Measurements from ENCODE around the gene LRRC75A. TPM values are rescaled to one million over a fixed set of nuclear protein-coding genes. Genes with fewer than 3 reads are reported as not detected.
A peak's percentile ranks its signal among the peaks of the same experiment; 100 is the strongest.

The LRRC75A gene
- total and polyA plus RNA-seq, 2 of the 13 experiments (the other 11 are each of a cell fraction or from before 2014, with no cell fraction given) = 0.03 TPM; not detected in 1

DNA sequence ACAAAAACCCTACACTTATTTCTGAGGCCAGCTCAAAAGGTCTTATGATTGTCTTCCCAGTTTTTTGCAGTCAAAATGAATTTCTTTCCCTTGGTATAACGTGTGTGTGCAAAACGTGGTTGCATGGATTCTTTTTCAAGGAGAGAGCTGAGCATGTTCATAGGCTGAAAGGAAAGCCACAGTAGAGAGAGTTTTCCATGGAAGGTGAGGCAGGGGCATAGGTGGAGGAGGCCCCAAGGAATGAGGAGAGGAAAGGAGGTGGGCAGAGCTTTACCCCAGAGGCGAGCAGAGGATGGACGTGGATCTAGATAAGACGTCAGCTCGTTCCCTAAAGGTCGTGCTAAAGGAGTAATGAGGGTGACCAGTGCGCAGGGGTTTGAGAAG, 53.8 kb downstream of the LRRC75A start (continued):
- TF ChIP-seq, protein P1, sequence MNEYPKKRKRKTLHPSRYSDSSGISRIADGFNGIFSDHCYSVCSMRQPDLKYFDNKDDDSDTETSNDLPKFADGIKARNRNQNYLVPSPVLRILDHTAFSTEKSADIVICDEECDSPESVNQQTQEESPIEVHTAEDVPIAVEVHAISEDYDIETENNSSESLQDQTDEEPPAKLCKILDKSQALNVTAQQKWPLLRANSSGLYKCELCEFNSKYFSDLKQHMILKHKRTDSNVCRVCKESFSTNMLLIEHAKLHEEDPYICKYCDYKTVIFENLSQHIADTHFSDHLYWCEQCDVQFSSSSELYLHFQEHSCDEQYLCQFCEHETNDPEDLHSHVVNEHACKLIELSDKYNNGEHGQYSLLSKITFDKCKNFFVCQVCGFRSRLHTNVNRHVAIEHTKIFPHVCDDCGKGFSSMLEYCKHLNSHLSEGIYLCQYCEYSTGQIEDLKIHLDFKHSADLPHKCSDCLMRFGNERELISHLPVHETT (CRISPR knock-in tag; conservative IDR thresholded peaks at IDR 0.05) = 0 out of 2 replicates have a peak, but pooled peaks have one; percentile 10
- TF ChIP-seq, protein P2, sequence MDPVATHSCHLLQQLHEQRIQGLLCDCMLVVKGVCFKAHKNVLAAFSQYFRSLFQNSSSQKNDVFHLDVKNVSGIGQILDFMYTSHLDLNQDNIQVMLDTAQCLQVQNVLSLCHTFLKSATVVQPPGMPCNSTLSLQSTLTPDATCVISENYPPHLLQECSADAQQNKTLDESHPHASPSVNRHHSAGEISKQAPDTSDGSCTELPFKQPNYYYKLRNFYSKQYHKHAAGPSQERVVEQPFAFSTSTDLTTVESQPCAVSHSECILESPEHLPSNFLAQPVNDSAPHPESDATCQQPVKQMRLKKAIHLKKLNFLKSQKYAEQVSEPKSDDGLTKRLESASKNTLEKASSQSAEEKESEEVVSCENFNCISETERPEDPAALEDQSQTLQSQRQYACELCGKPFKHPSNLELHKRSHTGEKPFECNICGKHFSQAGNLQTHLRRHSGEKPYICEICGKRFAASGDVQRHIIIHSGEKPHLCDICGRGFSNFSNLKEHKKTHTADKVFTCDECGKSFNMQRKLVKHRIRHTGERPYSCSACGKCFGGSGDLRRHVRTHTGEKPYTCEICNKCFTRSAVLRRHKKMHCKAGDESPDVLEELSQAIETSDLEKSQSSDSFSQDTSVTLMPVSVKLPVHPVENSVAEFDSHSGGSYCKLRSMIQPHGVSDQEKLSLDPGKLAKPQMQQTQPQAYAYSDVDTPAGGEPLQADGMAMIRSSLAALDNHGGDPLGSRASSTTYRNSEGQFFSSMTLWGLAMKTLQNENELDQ (CRISPR knock-in tag; IDR thresholded peaks at IDR 0.05; ENCODE audit: borderline replicate concordance) = peak; percentile 39; the same call in 1 of the 2 replicates
- 0 out of 2 replicates have a peak, but pooled peaks have one; percentile 12 for TF ChIP-seq NRL (CRISPR knock-in tag; IDR thresholded peaks at IDR 0.05; ENCODE audit: borderline replicate concordance)
- TF ChIP-seq, protein P3, sequence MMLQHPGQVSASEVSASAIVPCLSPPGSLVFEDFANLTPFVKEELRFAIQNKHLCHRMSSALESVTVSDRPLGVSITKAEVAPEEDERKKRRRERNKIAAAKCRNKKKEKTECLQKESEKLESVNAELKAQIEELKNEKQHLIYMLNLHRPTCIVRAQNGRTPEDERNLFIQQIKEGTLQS (CRISPR knock-in tag; IDR thresholded peaks at IDR 0.05) = 0 out of 2 replicates have a peak, but pooled peaks have one; percentile 7
- no peak for TF ChIP-seq ZNF615 (CRISPR knock-in tag; IDR thresholded peaks at IDR 0.05; ENCODE audit: borderline replicate concordance)
- TF ChIP-seq JUN (CRISPR knock-in tag; IDR thresholded peaks at IDR 0.05) = peak; percentile 3; the same call in 1 of the 2 replicates
- no peak for TF ChIP-seq ZC3H4 (CRISPR knock-in tag; IDR thresholded peaks at IDR 0.05; ENCODE audit: borderline replicate concordance)
- TF ChIP-seq, protein P4, sequence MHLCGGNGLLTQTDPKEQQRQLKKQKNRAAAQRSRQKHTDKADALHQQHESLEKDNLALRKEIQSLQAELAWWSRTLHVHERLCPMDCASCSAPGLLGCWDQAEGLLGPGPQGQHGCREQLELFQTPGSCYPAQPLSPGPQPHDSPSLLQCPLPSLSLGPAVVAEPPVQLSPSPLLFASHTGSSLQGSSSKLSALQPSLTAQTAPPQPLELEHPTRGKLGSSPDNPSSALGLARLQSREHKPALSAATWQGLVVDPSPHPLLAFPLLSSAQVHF (CRISPR knock-in tag; IDR thresholded peaks at IDR 0.05) = 0 out of 2 replicates have a peak, but pooled peaks have one; percentile 10
- TF ChIP-seq GATA4 (IDR thresholded peaks at IDR 0.05; ENCODE audit: borderline replicate concordance, low read depth) = no peak
- TF ChIP-seq NFATC3 (CRISPR knock-in tag; IDR thresholded peaks at IDR 0.05) = 0 out of 2 replicates have a peak, but pooled peaks have one; percentile 9
- 0 out of 2 replicates have a peak, but pooled peaks have one; percentile 5 for TF ChIP-seq MIER2 (CRISPR knock-in tag; IDR thresholded peaks at IDR 0.05)
- peak; percentile 38; the same call in 1 of the 2 replicates for TF ChIP-seq ZNF33B (CRISPR knock-in tag; IDR thresholded peaks at IDR 0.05)
- 0 out of 2 replicates have a peak, but pooled peaks have one; percentile 53 for TF ChIP-seq SSRP1 (CRISPR knock-in tag; IDR thresholded peaks at IDR 0.05)
- TF ChIP-seq TBL1XR1 (IDR thresholded peaks at IDR 0.05; ENCODE audit: borderline replicate concordance, low read length, partially characterized antibody) = no peak
- peak; percentile 34; the same call in 1 of the 2 replicates for TF ChIP-seq NFRKB (IDR thresholded peaks at IDR 0.05)
- TF ChIP-seq, protein P5, sequence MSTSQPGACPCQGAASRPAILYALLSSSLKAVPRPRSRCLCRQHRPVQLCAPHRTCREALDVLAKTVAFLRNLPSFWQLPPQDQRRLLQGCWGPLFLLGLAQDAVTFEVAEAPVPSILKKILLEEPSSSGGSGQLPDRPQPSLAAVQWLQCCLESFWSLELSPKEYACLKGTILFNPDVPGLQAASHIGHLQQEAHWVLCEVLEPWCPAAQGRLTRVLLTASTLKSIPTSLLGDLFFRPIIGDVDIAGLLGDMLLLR (CRISPR knock-in tag; IDR thresholded peaks at IDR 0.05) = 0 out of 2 replicates have a peak, but pooled peaks have one; percentile 10
- 0 out of 2 replicates have a peak, but pooled peaks have one; percentile 27 for TF ChIP-seq SMYD3 (CRISPR knock-in tag; IDR thresholded peaks at IDR 0.05)
- peak in 1 of 2 experiments; percentile 62; a peak in 1 of 4 replicates for TF ChIP-seq POLR2A (IDR thresholded peaks at IDR 0.05; ENCODE audit: insufficient read depth in 1 of 2, low read depth in 2 of 2, low read length in 2 of 2)
- no peak for TF ChIP-seq REXO4 (CRISPR knock-in tag; IDR thresholded peaks at IDR 0.05; ENCODE audit: borderline replicate concordance)
- 0 out of 2 replicates have a peak, but pooled peaks have one; percentile 19 for TF ChIP-seq HOXA9 (CRISPR knock-in tag; IDR thresholded peaks at IDR 0.05; ENCODE audit: borderline replicate concordance)
- no peak for TF ChIP-seq DMAP1 (CRISPR knock-in tag; IDR thresholded peaks at IDR 0.05)
- TF ChIP-seq, protein P6, sequence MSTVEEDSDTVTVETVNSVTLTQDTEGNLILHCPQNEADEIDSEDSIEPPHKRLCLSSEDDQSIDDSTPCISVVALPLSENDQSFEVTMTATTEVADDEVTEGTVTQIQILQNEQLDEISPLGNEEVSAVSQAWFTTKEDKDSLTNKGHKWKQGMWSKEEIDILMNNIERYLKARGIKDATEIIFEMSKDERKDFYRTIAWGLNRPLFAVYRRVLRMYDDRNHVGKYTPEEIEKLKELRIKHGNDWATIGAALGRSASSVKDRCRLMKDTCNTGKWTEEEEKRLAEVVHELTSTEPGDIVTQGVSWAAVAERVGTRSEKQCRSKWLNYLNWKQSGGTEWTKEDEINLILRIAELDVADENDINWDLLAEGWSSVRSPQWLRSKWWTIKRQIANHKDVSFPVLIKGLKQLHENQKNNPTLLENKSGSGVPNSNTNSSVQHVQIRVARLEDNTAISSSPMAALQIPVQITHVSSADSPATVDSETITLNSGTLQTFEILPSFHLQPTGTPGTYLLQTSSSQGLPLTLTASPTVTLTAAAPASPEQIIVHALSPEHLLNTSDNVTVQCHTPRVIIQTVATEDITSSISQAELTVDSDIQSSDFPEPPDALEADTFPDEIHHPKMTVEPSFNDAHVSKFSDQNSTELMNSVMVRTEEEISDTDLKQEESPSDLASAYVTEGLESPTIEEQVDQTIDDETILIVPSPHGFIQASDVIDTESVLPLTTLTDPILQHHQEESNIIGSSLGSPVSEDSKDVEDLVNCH (CRISPR knock-in tag; IDR thresholded peaks at IDR 0.05) = no peak
- TF ChIP-seq ZBTB7A (CRISPR knock-in tag; IDR thresholded peaks at IDR 0.05) = 0 out of 2 replicates have a peak, but pooled peaks have one; percentile 63
